Measurements from ENCODE around the gene FAM3A.

DNA sequence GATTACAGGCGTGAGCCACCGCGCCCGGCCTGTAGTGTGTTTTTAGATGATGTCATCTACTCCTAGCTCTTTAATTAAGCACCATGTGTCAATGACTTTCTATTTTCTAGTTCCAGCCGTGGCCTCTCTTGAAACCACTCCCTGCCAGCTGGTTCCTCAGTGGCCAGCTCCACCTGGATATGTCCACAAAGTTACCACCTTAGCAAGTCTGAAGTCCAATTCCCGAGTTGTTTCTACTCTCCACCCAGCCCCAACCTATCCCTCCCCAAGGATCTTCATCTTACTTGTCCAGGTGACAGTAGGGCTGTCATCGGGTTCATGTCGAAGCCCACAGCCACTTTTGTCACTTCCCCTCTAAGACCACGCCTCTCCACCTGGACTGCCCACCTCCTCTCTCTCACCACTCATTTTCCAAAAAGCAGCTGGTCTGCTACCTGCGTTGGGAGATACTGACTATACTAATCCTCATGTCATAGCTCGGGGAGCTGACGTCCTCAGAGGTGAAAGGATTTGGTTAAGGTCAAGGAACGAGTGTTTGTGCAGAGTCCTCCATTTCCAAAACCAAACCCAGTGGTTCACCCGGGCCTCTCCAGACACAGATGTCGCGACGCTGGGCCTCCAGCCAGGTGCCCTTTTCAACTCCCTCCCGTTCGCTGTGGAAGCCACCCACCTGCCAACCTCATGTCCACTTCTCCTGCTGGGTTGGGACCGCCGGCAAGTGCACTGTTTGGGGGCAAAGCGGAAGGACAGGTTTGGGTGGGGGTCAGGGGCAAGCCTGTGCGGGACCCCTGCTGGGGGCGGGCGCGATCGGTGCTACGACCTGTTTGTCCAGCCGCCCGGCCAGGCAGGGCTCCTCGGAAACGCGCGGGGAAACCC lies 704 bp downstream of the FAM3A start:
- TF ChIP-seq, protein P1, sequence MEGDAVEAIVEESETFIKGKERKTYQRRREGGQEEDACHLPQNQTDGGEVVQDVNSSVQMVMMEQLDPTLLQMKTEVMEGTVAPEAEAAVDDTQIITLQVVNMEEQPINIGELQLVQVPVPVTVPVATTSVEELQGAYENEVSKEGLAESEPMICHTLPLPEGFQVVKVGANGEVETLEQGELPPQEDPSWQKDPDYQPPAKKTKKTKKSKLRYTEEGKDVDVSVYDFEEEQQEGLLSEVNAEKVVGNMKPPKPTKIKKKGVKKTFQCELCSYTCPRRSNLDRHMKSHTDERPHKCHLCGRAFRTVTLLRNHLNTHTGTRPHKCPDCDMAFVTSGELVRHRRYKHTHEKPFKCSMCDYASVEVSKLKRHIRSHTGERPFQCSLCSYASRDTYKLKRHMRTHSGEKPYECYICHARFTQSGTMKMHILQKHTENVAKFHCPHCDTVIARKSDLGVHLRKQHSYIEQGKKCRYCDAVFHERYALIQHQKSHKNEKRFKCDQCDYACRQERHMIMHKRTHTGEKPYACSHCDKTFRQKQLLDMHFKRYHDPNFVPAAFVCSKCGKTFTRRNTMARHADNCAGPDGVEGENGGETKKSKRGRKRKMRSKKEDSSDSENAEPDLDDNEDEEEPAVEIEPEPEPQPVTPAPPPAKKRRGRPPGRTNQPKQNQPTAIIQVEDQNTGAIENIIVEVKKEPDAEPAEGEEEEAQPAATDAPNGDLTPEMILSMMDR (IDR thresholded peaks at IDR 0.05), result no peak
- TF ChIP-seq POLR2A (IDR thresholded peaks at IDR 0.05), result no peak

Data from tibial nerve (tissue), 3 donors.